HG02852 (cell line): ENCODE results near the gene ADAMTS3.

Experiments
- ATAC-seq: cut with Tn5 transposase; IDR thresholded peaks from one replicate; pipeline ENCODE4 v1.9.1; 2021; ENCODE audit warnings: mild to moderate bottlenecking, moderate library complexity; ENCODE audit not compliant: unreplicated experiment

The ADAMTS3 gene

GRCh38 chr4:72424006-72424405 is 145.0 kb downstream of the ADAMTS3 start:
- ATAC-seq: no peak

- ATAC-seq: no peak
These were observed 146.6 kb downstream of the ADAMTS3 start for GRCh38 chr4:72422416-72422815.

- ATAC-seq: no peak
These were observed 150.6 kb downstream of the ADAMTS3 start for GRCh38 chr4:72418458-72418857.

GRCh38 chr4:72410158-72410557 is 158.9 kb downstream of the ADAMTS3 start:
- no peak for ATAC-seq

GRCh38 chr4:72408568-72408967 is 160.5 kb downstream of the ADAMTS3 start:
- ATAC-seq: no peak

- no peak for ATAC-seq
These were observed 163.6 kb downstream of the ADAMTS3 start for GRCh38 chr4:72405417-72405816.

GRCh38 chr4:72397314-72397713 is 171.7 kb downstream of the ADAMTS3 start:
- no peak for ATAC-seq

GRCh38 chr4:72394012-72394663 is 174.9 kb downstream of the ADAMTS3 start:
- ATAC-seq: no peak

GRCh38 chr4:72391281-72391680 is 177.7 kb downstream of the ADAMTS3 start:
- ATAC-seq: no peak

GRCh38 chr4:72390409-72390808 is 178.6 kb downstream of the ADAMTS3 start:
- no peak for ATAC-seq

GRCh38 chr4:72388521-72388920 is 180.5 kb downstream of the ADAMTS3 start:
- no peak for ATAC-seq

GRCh38 chr4:72387959-72388358 is 181.1 kb downstream of the ADAMTS3 start:
- ATAC-seq: no peak

- no peak for ATAC-seq
These were observed 185.6 kb downstream of the ADAMTS3 start for GRCh38 chr4:72383439-72383838.

GRCh38 chr4:72378901-72379300 is 190.1 kb downstream of the ADAMTS3 start:
- ATAC-seq: no peak

GRCh38 chr4:72377491-72378194 is 191.4 kb downstream of the ADAMTS3 start:
- no peak for ATAC-seq

GRCh38 chr4:72376901-72377300 is 192.1 kb downstream of the ADAMTS3 start:
- no peak for ATAC-seq

GRCh38 chr4:72375073-72375736 is 193.8 kb downstream of the ADAMTS3 start:
- no peak for ATAC-seq

GRCh38 chr4:72374159-72374558 is 194.9 kb downstream of the ADAMTS3 start:
- no peak for ATAC-seq

- no peak for ATAC-seq
These were observed 202.4 kb downstream of the ADAMTS3 start for GRCh38 chr4:72366601-72367000.

GRCh38 chr4:72365981-72366380 is 203.0 kb downstream of the ADAMTS3 start:
- ATAC-seq: no peak

- ATAC-seq: no peak
These were observed 204.0 kb downstream of the ADAMTS3 start for GRCh38 chr4:72365016-72365415.

- no peak for ATAC-seq
These were observed 208.9 kb downstream of the ADAMTS3 start for GRCh38 chr4:72360075-72360474.
